Loucy (cell line): Measurements from ENCODE around the gene TTYH3.

Source experiments
- H2AFZ ChIP-seq: fragments of 200-600 bp; sonication (generic); 2 replicates; pipeline ENCODE4 v1.6.0; 2016; ENCODE audit warnings: antibody characterized with exemption, mild to moderate bottlenecking, low read length, moderate library complexity
- H3F3A ChIP-seq: fragments of 200-600 bp; 2 replicates; pipeline ENCODE4 v1.6.0; 2016; ENCODE audit warnings: antibody characterized with exemption, low read depth, mild to moderate bottlenecking
- H3K27me3 ChIP-seq: fragments of 200-600 bp; sonication (generic); 2 replicates; pipeline ENCODE4 v1.6.1; 2014; ENCODE audit warnings: low read length, mild to moderate bottlenecking; ENCODE audit not compliant: insufficient read depth, poor library complexity, severe bottlenecking
- H3K36me3 ChIP-seq: fragments of 200-600 bp; sonication (generic); 2 replicates; pipeline ENCODE4 v1.6.1; 2016; ENCODE audit warnings: low read length; ENCODE audit not compliant: insufficient read depth
- H3K4me1 ChIP-seq: fragments of 200-600 bp; sonication (generic); 2 replicates; pipeline ENCODE4 v1.5.1; 2014; ENCODE audit warnings: low read length, mild to moderate bottlenecking; ENCODE audit not compliant: insufficient read depth, poor library complexity, severe bottlenecking
- H3K4me2 ChIP-seq: fragments of 200-600 bp; sonication (generic); 2 replicates; pipeline ENCODE4 v1.6.0; 2014; ENCODE audit warnings: antibody characterized with exemption, low read length, low read depth, mild to moderate bottlenecking; ENCODE audit not compliant: poor library complexity, severe bottlenecking
- H3K4me3 ChIP-seq: fragments of 200-600 bp; sonication (generic); 2 replicates; pipeline ENCODE4 v1.5.1; 2014; ENCODE audit warnings: low read length, mild to moderate bottlenecking, mixed read lengths; ENCODE audit not compliant: poor library complexity, severe bottlenecking
- H3K79me2 ChIP-seq: fragments of 200-600 bp; sonication (generic); 2 replicates; pipeline ENCODE4 v1.6.1; 2014; ENCODE audit warnings: low read length; ENCODE audit not compliant: insufficient read depth
- H3K9ac ChIP-seq: fragments of 200-600 bp; sonication (generic); 2 replicates; pipeline ENCODE4 v1.6.0; 2014; ENCODE audit warnings: mild to moderate bottlenecking, low read depth, low read length, moderate library complexity; ENCODE audit not compliant: poor library complexity, severe bottlenecking
- H3K9me2 ChIP-seq: fragments of 200-600 bp; sonication (generic); replicated peaks from 2 replicates; pipeline ENCODE4 v1.6.1; 2016; ENCODE audit warnings: low read depth, low read length, mixed read lengths
- H3K9me3 ChIP-seq: fragments of 200-600 bp; sonication (generic); 2 replicates; pipeline ENCODE4 v1.6.1; 2014; ENCODE audit warnings: mild to moderate bottlenecking, antibody characterized with exemption, low read length, low read depth; ENCODE audit not compliant: insufficient read depth
- H4K20me1 ChIP-seq: fragments of 200-600 bp; sonication (generic); 2 replicates; pipeline ENCODE4 v1.6.0; 2014; ENCODE audit warnings: antibody characterized with exemption, low read length, mild to moderate bottlenecking; ENCODE audit not compliant: insufficient read depth, poor library complexity, severe bottlenecking
- CTCF ChIP-seq: fragments of 200-600 bp; sonication (generic); conservative IDR thresholded peaks from 2 replicates; pipeline ENCODE4 v1.5.1; 2014; ENCODE audit warnings: mild to moderate bottlenecking, antibody characterized with exemption, low read length
- EZH2phosphoT487 ChIP-seq: fragments of 200-600 bp; IDR thresholded peaks from 2 replicates; pipeline ENCODE4 v1.6.1; 2018; ENCODE audit warnings: antibody characterized with exemption, mild to moderate bottlenecking, moderate library complexity, borderline replicate concordance

TTYH3 gene

GRCh38 chr7:2640482-2640830 lies 8.7 kb downstream of the TTYH3 start:
- H3K79me2 ChIP-seq = peaks cover 82% of the 10 kb centered on the region
- no peaks in the 10 kb centered on the region for H3K36me3 ChIP-seq
- no peaks in the 10 kb centered on the region for H3K27me3 ChIP-seq
- H3K9me3 ChIP-seq = no peaks in the 10 kb centered on the region
- peaks cover 77% of the 10 kb centered on the region for H4K20me1 ChIP-seq
- H3K4me1 ChIP-seq = peaks cover 32% of the 10 kb centered on the region
- no peak overlapping the region for H3K4me3 ChIP-seq
- no peaks in the 10 kb centered on the region for H3K9me2 ChIP-seq
- no peaks in the 10 kb centered on the region for H3F3A ChIP-seq
- H3K4me2 ChIP-seq = no peak overlapping the region
- no peak for TF ChIP-seq EZH2phosphoT487
- no peak for TF ChIP-seq CTCF
- H3K9ac ChIP-seq = no peak overlapping the region
- no peak overlapping the region for H2AFZ ChIP-seq

DNA sequence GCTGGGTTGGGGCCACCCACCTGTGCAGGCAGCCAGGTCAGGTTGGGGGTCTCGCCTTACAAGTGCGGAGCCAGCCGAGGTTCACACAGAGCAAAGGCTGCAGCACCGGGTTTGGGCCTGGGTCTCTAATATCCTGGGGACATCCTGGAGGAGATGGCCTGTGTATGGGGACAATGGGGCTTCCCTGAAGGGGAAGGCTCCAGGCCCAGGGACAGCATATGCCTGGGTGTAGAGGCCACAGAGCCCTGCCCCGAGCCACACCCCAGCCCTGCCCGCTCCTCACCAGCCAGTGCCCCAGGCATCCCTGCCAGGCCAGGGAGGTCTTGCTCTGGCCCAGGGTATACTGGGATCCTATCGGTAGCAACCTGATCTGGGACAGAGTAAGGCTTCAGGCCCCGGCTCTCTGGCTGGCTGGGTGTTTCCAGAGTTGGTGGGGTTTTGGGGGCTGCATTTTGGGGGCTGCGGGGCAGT lies 9.1 kb downstream of the TTYH3 start:
- peaks cover 77% of the 10 kb centered on the region for H4K20me1 ChIP-seq
- H3K36me3 ChIP-seq = no peaks in the 10 kb centered on the region
- TF ChIP-seq EZH2phosphoT487 (no peak), CTCF (no peak)
- no peak overlapping the region for H3K4me3 ChIP-seq
- H3K9me2 ChIP-seq = no peaks in the 10 kb centered on the region
- H3K4me1 ChIP-seq = peaks cover 34% of the 10 kb centered on the region
- H3F3A ChIP-seq = no peaks in the 10 kb centered on the region
- H3K9me3 ChIP-seq = no peaks in the 10 kb centered on the region
- no peak overlapping the region for H3K9ac ChIP-seq
- peaks cover 81% of the 10 kb centered on the region for H3K79me2 ChIP-seq
- H2AFZ ChIP-seq = no peak overlapping the region
- H3K27me3 ChIP-seq = no peaks in the 10 kb centered on the region
- no peak overlapping the region for H3K4me2 ChIP-seq

- peaks cover 33% of the 10 kb centered on the region for H3K4me1 ChIP-seq
- TF ChIP-seq CTCF (no peak), EZH2phosphoT487 (no peak)
- H3K4me2 ChIP-seq = no peak overlapping the region
- H3F3A ChIP-seq = no peaks in the 10 kb centered on the region
- no peak overlapping the region for H3K4me3 ChIP-seq
- no peaks in the 10 kb centered on the region for H3K9me2 ChIP-seq
- H3K36me3 ChIP-seq = no peaks in the 10 kb centered on the region
- H3K27me3 ChIP-seq = no peaks in the 10 kb centered on the region
- peaks cover 77% of the 10 kb centered on the region for H4K20me1 ChIP-seq
- peaks cover 80% of the 10 kb centered on the region for H3K79me2 ChIP-seq
- no peak overlapping the region for H3K9ac ChIP-seq
- no peaks in the 10 kb centered on the region for H3K9me3 ChIP-seq
- no peak overlapping the region for H2AFZ ChIP-seq
These were observed 9.9 kb downstream of the TTYH3 start for GRCh38 chr7:2641406-2642393.
